HG02588 (cell line): ENCODE results near the gene ATP8A2.

Experiments
- ATAC-seq: cut with Tn5 transposase; IDR thresholded peaks from one replicate; pipeline ENCODE4 v1.9.1; 2021; ENCODE audit warnings: mild to moderate bottlenecking, moderate library complexity; ENCODE audit not compliant: unreplicated experiment

Gene ATP8A2

DNA sequence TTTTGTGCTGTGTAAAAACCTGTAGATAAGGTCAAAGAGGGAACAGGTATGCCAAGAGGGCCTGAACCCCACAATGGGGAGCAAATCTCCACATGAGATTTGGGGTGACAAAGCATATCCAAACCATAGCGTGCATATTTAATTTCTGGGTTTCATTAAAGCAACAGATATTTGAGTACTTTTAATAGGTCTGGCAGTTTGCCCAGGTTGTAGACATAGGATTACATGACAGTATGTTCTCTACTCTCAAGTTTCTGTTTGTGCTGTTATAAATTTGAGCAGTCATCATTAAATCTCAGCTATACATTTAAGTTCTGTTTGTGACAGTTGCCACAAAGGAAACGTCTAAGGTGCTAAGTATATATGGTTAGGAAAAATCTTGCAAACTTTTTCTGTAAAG lies 236.4 kb downstream of the ATP8A2 start:
- ATAC-seq = no peak

GRCh38 chr13:25616674-25617073 lies 244.9 kb downstream of the ATP8A2 start:
- no peak for ATAC-seq

DNA sequence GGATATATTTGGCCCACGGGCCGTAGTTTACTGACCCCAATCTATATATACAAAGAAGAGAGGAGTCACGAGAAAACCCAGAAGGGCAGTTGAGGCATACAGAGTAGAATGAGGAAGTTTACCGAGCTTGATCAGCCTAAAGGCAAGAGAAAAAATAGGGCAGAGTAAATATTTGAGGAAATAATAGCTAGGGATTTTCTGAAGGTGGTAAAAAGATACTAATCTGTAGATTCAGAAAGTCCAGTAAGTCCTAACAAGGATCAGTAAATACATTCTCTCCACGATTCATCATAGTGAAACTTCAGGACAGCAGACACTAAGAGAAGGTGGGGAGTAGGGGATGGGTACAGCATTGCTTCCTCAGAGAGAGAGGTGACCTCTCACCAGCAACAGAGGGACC lies 248.1 kb downstream of the ATP8A2 start:
- no peak for ATAC-seq

DNA sequence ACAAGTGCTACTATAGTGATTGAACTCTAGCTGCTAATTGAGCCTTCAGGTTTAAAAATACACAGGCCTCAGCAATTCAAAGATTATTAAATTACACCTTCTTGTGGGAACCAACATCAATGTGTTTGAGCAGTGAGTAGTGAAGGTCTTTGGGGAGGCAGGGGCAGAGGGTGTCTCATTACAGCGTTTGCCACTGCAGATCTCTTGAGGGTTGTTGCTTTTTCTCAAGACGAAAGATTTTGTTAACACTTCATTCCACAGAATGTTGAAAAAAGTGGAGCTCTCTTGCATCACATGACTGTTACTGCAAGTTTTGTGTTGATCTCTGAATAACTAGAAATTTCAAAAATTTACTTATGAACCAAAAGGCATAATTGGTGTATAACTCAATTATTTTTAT lies 253.6 kb downstream of the ATP8A2 start:
- ATAC-seq = no peak

DNA sequence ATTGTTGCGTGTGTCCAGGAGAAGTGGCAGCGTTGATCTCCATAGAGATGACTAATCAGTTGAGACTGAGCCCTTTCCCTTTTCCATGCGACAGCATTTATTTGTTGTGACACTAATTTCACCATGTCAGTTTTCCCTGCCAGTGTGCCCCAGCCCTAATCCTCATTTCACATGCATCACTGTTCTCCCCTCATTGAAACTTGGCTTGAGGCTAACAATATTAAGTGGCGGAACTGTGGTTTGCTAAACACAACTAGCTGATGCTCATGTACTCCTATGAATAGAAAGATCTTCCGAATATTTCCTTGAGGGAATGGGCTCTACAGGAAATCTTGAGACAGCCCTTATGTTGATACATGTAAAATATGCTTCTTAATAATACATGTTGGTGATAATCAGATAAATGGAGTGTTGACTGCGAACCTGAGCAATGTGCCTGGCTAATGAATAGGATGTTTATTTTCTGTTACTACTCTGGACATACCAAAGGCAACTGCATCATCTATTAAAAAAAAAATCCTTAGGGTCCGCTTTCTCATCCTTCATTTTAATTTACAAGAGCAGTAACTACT lies 258.6 kb downstream of the ATP8A2 start:
- ATAC-seq = no peak

DNA sequence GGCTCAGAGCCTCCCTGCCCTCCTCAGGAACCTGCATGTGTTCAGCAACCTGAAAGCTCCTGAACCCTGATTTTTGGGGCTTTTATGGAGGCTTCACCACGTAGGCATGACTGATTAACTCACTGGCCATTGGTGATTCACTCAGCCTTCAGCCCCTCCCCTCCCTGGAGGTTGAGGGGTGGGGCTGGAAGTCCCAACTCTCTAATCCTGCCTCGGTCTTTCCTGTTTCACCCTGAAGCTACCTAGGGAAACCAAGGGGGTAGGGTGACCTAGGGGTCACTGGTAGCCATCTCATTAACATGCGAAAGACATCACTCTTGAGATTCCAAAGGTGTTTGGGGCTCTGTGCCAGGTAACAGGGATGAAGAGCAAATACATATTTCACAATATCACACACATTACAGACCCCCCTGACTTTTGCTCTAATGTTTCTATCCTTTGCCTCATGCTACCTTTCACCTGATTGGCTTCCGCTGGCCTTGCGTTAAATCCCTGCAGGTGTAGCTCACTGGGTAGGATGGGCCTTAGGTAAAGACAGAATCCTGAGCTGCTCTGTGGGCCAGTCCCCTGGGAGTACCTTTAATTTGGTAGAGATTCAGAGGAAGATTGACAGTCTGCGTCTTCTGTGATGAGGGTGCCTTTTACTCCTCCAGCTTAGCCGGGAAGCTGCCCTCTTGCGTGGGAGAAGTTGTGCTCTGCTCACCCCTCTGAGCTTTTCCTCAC lies 260.6 kb downstream of the ATP8A2 start:
- ATAC-seq = no peak

- no peak for ATAC-seq
These were observed 261.3 kb downstream of the ATP8A2 start for GRCh38 chr13:25633093-25633492.

GRCh38 chr13:25645681-25646080 lies 273.9 kb downstream of the ATP8A2 start:
- ATAC-seq = no peak

GRCh38 chr13:25649001-25649633 lies 277.3 kb downstream of the ATP8A2 start:
- no peak for ATAC-seq

- no peak for ATAC-seq
These were observed 281.0 kb downstream of the ATP8A2 start for GRCh38 chr13:25652764-25653163.

- no peak for ATAC-seq
These were observed 282.5 kb downstream of the ATP8A2 start for GRCh38 chr13:25654322-25654721.

GRCh38 chr13:25657157-25657556 lies 285.4 kb downstream of the ATP8A2 start:
- no peak for ATAC-seq

DNA sequence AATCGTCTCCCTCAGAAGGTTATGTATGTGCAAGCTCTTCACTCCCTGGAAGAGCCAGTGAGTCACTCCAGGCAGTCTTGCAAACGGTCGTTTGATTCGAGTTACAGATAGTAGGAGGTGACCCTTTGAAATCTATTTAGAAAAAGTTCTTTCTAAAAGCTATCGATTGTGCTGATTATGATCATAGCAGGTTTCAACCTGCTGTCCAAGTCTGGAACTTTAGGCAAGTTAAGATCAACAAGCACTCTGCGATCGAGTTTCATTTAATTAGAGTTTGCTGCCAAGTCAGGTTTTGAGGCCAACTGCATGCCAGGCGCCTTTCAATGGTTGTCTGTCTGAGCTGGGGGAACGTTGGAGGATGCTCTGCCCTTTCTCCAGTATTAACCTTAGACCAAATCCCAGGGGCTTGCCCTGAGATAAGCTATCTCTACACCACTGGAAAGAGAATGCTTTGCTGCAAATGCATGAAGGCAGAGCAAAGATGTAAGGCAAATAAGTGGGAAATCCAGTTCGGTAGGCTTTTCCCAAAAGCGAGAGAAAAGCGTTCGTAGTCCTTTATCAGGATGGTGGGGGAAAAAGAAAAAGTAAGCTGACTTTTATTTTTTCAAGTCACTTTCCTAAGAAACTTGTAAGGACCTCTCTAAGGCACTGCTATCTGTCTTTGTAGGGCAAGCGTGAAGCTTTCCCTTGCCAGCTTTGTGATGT lies 287.5 kb downstream of the ATP8A2 start:
- no peak for ATAC-seq

DNA sequence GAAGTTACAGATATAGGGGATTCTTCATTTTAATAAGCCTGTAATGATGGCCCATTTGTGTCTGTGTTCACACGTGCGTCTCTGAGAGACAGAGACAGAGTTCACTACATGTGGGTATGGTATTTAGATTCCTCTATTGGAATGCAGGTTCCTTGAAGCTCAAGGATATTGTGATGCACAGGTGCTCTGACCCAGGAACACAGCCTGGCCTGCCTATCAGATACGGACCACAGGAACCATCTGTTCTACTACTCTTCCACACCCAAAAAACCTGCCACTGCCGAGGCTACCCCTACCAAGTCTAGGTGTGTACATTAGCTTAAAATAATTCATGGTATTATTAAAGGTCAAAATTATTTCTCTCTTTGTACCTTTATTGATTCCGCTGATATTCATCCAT lies 289.2 kb downstream of the ATP8A2 start:
- no peak for ATAC-seq

DNA sequence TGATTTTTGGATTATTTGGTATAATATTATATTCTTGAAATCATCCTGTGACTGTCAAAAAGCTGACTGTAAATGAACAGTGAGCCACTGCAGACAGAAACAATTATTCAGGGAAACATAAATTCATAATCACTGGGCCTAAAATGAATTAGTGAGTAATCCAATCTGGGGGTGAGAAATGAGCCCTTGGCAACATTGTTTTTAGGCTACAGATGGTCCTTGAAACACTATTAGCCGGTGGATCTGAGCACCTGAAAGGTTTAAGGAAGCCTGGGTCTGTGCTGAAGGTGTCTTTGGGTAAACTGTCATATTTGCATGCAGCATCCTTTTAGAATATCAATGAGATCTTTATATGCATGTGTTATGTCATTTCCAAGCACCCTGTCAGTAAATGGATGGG lies 290.7 kb downstream of the ATP8A2 start:
- no peak for ATAC-seq

DNA sequence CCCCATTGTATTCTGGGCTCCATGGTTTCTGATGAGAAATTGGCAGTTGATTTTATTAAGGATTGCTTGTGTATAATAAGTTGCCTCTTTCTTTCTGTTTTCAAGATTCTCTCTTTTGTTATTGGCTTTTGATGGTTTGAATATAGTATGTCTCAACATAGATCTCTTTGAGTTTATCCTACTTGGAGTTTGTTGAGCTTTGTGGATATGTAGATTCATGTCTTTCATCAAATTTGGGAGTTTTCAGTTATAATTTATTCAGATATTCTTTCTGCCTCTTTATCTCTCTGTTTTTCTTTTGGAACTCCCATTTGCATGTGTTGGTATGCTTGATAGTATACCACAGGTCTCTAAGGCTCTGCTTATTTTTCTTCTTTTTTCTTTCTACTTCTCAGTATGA lies 296.6 kb downstream of the ATP8A2 start:
- ATAC-seq = no peak

- no peak for ATAC-seq
These were observed 301.9 kb downstream of the ATP8A2 start for GRCh38 chr13:25673711-25674110.

- ATAC-seq = no peak
These were observed 302.6 kb downstream of the ATP8A2 start for GRCh38 chr13:25674371-25674770.

DNA sequence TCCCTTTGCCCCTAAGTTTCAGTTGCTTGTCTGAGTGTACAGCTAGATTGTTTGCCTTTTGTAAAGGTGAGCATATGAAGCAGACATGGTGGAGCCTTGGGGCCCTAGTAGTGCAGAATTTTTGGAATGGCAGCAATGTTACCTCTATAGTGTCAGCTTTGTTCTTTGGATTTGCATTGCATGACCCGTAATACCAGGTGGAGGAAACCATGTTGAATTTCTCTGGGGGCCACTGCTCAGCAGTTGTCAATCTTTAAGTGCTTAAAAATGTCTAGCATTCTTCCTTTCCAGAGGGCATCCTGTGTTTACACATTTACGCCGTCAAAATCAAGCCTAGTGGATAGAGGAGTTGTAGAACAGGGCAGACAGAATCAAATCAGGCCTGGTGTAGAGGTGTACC lies 303.3 kb downstream of the ATP8A2 start:
- no peak for ATAC-seq

GRCh38 chr13:25677956-25678355 lies 306.2 kb downstream of the ATP8A2 start:
- ATAC-seq = no peak

GRCh38 chr13:25678398-25678797 lies 306.6 kb downstream of the ATP8A2 start:
- no peak for ATAC-seq

GRCh38 chr13:25679159-25679558 lies 307.4 kb downstream of the ATP8A2 start:
- ATAC-seq = no peak
